ENCODE results near the gene NPLOC4. TPM values are rescaled to one million over a fixed set of nuclear protein-coding genes. Genes with fewer than 3 reads are reported as not detected.
"Not testable (repeated sequence)": the region's sequence is repeated elsewhere in the genome, so short reads cannot be mapped to it uniquely, and the experiment has no call there.

Gene NPLOC4
- polyA plus RNA-seq, 3 donors = 51.7 to 55.7 (median 52.5) TPM

- DNase-seq (ENCODE audit: low read depth in 3 of 3, low spot score in 2 of 3) = no peak
These were observed 3.1 kb upstream of the NPLOC4 start for GRCh38 chr17:81640011-81640410.

GRCh38 chr17:81638683-81639082 is 1.8 kb upstream of the NPLOC4 start:
- no peak for DNase-seq (ENCODE audit: low read depth in 3 of 3, low spot score in 2 of 3)

- no peak for DNase-seq (ENCODE audit: low read depth in 3 of 3, low spot score in 2 of 3)
These were observed 873 bp downstream of the NPLOC4 start for GRCh38 chr17:81635973-81636504.

- DNase-seq (ENCODE audit: low read depth in 3 of 3, low spot score in 2 of 3) = no peak
These were observed 1.5 kb downstream of the NPLOC4 start for GRCh38 chr17:81635431-81635830.

- DNase-seq (ENCODE audit: low read depth in 3 of 3, low spot score in 2 of 3) = no peak
These were observed 5.4 kb downstream of the NPLOC4 start for GRCh38 chr17:81631482-81631881.

GRCh38 chr17:81630274-81630673 is 6.6 kb downstream of the NPLOC4 start:
- DNase-seq (ENCODE audit: low read depth in 3 of 3, low spot score in 2 of 3) = no peak

GRCh38 chr17:81621494-81622130 is 15.3 kb downstream of the NPLOC4 start:
- no peak for DNase-seq (ENCODE audit: low read depth in 3 of 3, low spot score in 2 of 3)

- not testable (repeated sequence) for DNase-seq (ENCODE audit: low read depth in 3 of 3, low spot score in 2 of 3)
These were observed 18.6 kb downstream of the NPLOC4 start for GRCh38 chr17:81618307-81618706.

GRCh38 chr17:81616877-81617276 is 20.0 kb downstream of the NPLOC4 start:
- DNase-seq (ENCODE audit: low read depth in 3 of 3, low spot score in 2 of 3) = no peak

- no peak for DNase-seq (ENCODE audit: low read depth in 3 of 3, low spot score in 2 of 3)
These were observed 21.4 kb downstream of the NPLOC4 start for GRCh38 chr17:81615401-81615930.

- no peak for DNase-seq (ENCODE audit: low read depth in 3 of 3, low spot score in 2 of 3)
These were observed 24.5 kb downstream of the NPLOC4 start for GRCh38 chr17:81612172-81612970.

- DNase-seq (ENCODE audit: low read depth in 3 of 3, low spot score in 2 of 3) = no peak
These were observed 27.2 kb downstream of the NPLOC4 start for GRCh38 chr17:81609541-81610311.

- no peak for DNase-seq (ENCODE audit: low read depth in 3 of 3, low spot score in 2 of 3)
These were observed 28.3 kb downstream of the NPLOC4 start for GRCh38 chr17:81608605-81609004.

GRCh38 chr17:81608082-81608481 is 28.8 kb downstream of the NPLOC4 start:
- DNase-seq (ENCODE audit: low read depth in 3 of 3, low spot score in 2 of 3) = no peak

GRCh38 chr17:81607431-81607830 is 29.5 kb downstream of the NPLOC4 start:
- no peak for DNase-seq (ENCODE audit: low read depth in 3 of 3, low spot score in 2 of 3)

GRCh38 chr17:81603846-81604610 is 32.9 kb downstream of the NPLOC4 start:
- DNase-seq (ENCODE audit: low read depth in 3 of 3, low spot score in 2 of 3) = no peak

- DNase-seq (ENCODE audit: low read depth in 3 of 3, low spot score in 2 of 3) = peak; percentile 44 to 59 (median 45)
These were observed 35.3 kb downstream of the NPLOC4 start for GRCh38 chr17:81601525-81602120.

- no peak for DNase-seq (ENCODE audit: low read depth in 3 of 3, low spot score in 2 of 3)
These were observed 37.0 kb downstream of the NPLOC4 start for GRCh38 chr17:81599719-81600486.

All from right renal cortex interstitium (tissue), 3 donors.